Hepatocyte (in vitro differentiated cells): ENCODE measurements around the gene MT1M. TPM values are rescaled to one million over a fixed set of nuclear protein-coding genes. Genes with fewer than 3 reads are reported as not detected.
"Not testable (repeated sequence)": the region's sequence is repeated elsewhere in the genome, so short reads cannot be mapped to it uniquely, and the experiment has no call there.

Experiments
- DNase-seq: peaks from one replicate; pipeline ENCODE4 v3.0.0-alpha.2; 2016; ENCODE audit warnings: low spot score
- H2AFZ ChIP-seq: fragments of 200-600 bp; sonication (generic); 2 replicates; pipeline ENCODE4 v1.6.0; 2016; ENCODE audit warnings: antibody characterized with exemption, mild to moderate bottlenecking
- H3K27ac ChIP-seq: fragments of 200-600 bp; sonication (generic); 2 replicates; pipeline ENCODE4 v1.5.1; 2016; ENCODE audit warnings: mild to moderate bottlenecking
- H3K27me3 ChIP-seq: fragments of 200-600 bp; sonication (generic); 2 replicates; pipeline ENCODE4 v1.6.1; 2016
- H3K36me3 ChIP-seq: fragments of 200-600 bp; sonication (generic); replicated peaks from 2 replicates; pipeline ENCODE4 v1.5.1; 2016; ENCODE audit warnings: low read depth; ENCODE audit not compliant: insufficient read depth
- H3K4me1 ChIP-seq: fragments of 200-600 bp; sonication (generic); 2 replicates; pipeline ENCODE4 v1.5.1; 2016; ENCODE audit warnings: mild to moderate bottlenecking, moderate library complexity; ENCODE audit not compliant: insufficient read depth
- H3K4me2 ChIP-seq: fragments of 200-600 bp; sonication (generic); 2 replicates; pipeline ENCODE4 v1.6.0; 2016
- H3K4me3 ChIP-seq: fragments of 200-600 bp; sonication (generic); 2 replicates; pipeline ENCODE4 v1.5.1; 2016; ENCODE audit warnings: mild to moderate bottlenecking
- H3K79me2 ChIP-seq: fragments of 200-600 bp; sonication (generic); 2 replicates; pipeline ENCODE4 v1.6.0; 2017; ENCODE audit warnings: mild to moderate bottlenecking
- H3K9me2 ChIP-seq: fragments of 200-600 bp; sonication (generic); replicated peaks from 2 replicates; pipeline ENCODE4 v1.6.0; 2017; ENCODE audit warnings: mild to moderate bottlenecking; ENCODE audit not compliant: insufficient read depth
- H3K9me3 ChIP-seq: fragments of 200-600 bp; sonication (generic); 2 replicates; pipeline ENCODE4 v1.5.1; 2016; ENCODE audit warnings: low read depth, mild to moderate bottlenecking
- H4K20me1 ChIP-seq: fragments of 200-600 bp; sonication (generic); 2 replicates; pipeline ENCODE4 v1.6.0; 2016; ENCODE audit warnings: mild to moderate bottlenecking; ENCODE audit not compliant: insufficient read depth, poor library complexity, severe bottlenecking
- EZH2 ChIP-seq: fragments of 200-600 bp; sonication (generic); IDR thresholded peaks from 2 replicates; pipeline ENCODE4 v1.6.1; 2016; ENCODE audit warnings: antibody characterized with exemption, mild to moderate bottlenecking, borderline replicate concordance
- EZH2phosphoT487 ChIP-seq: fragments of 200-600 bp; sonication (generic); IDR thresholded peaks from one replicate; pipeline ENCODE4 v1.6.1; 2018; ENCODE audit warnings: antibody characterized with exemption, mild to moderate bottlenecking, low read depth, moderate library complexity; ENCODE audit not compliant: unreplicated experiment, severe bottlenecking
- WGBS: methylation state at CpG from one replicate; pipeline ENCODE4 v1.1.6; 2016; ENCODE audit warnings: low lambda C conversion rate; ENCODE audit errors: missing lambda C conversion rate; 5-methylcytosine and 5-hydroxymethylcytosine counted together
- polyA plus RNA-seq: library from polyadenylated mRNA; unstranded; fragments of >200 nt; fragmentation: Nextera tagmentation; extraction: Ambion mirVana; gene quantifications from 2 replicates; pipeline ENCODE4 v1.2.1, GENCODE V29; 2016
- total RNA-seq: library from RNA; depleted of rRNA; stranded (reverse); fragments of >200 nt; gene quantifications from 2 replicates; pipeline ENCODE4 v1.2.3, GENCODE V29; 2014
- TF ChIP-seq, protein P1 (sequence below): fragments of 200-600 bp; sonication (generic); IDR thresholded peaks from 2 replicates; pipeline ENCODE4 v1.5.1; 2016; ENCODE audit warnings: antibody characterized with exemption, mild to moderate bottlenecking; ENCODE audit not compliant: poor library complexity

Gene MT1M
- total RNA-seq (0.60 TPM in 1 of 2 replicates, not detected in the other), polyA plus RNA-seq (0.26 TPM in 1 of 2 replicates, not detected in the other)

DNA sequence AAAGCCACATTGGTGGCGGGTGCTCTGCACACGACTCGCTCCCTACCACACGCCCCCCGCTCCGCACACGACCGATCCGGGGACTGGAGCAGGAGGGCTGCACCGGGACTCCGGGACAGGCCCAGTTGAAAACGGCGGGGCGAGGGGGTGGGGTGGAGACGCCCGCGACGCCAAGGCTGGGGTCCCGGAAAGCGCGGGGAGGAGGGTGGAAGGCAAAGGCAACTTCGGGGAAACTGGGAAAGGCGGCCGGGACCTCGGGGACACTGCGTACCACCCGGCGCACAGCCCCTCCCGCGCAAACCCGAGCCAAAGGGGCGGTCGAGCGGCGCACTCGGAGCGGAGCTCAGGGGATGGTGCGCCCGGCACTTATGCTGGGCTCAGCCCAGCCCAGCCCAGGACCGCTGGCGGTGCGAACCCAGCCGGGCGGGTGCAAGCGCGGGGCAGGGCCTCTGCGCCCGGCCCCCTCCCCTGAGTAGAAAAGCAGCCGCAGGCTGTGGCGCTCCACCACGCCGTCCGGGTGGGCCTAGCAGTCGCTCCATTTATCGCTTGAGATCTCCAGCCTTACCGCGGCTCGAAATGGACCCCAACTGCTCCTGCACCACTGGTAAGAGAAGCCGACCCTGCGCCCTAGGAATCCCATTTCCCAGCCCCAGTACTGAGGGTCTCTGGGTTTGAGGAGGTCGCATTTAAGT lies at the start of gene MT1M:
TSS of gene MT1M (plus strand) at position 504 of the 692 bp plus-strand sequence. CDS start at position 577, 73 bp downstream.
- Histone ChIP-seq H3K9me3 (no peaks in the 10 kb centered on the region), H3K27me3 (peaks cover 84% of the 10 kb centered on the region), H3K9me2 (no peaks in the 10 kb centered on the region), H2AFZ (peak within 1 kb of the TSS; percentile 28), H3K79me2 (no peaks in the 10 kb centered on the region), H3K36me3 (no peaks in the 10 kb centered on the region), H3K4me1 (peaks cover 13% of the 10 kb centered on the region), H3K4me2 (peak within 1 kb of the TSS; percentile 89), H3K4me3 (peak within 1 kb of the TSS; percentile 39), H3K27ac (no peak within 1 kb of the TSS), H4K20me1 (no peaks in the 10 kb centered on the region)
- peak; percentile 26 for DNase-seq
- no peak for TF ChIP-seq EZH2phosphoT487
- TF ChIP-seq, protein P1, sequence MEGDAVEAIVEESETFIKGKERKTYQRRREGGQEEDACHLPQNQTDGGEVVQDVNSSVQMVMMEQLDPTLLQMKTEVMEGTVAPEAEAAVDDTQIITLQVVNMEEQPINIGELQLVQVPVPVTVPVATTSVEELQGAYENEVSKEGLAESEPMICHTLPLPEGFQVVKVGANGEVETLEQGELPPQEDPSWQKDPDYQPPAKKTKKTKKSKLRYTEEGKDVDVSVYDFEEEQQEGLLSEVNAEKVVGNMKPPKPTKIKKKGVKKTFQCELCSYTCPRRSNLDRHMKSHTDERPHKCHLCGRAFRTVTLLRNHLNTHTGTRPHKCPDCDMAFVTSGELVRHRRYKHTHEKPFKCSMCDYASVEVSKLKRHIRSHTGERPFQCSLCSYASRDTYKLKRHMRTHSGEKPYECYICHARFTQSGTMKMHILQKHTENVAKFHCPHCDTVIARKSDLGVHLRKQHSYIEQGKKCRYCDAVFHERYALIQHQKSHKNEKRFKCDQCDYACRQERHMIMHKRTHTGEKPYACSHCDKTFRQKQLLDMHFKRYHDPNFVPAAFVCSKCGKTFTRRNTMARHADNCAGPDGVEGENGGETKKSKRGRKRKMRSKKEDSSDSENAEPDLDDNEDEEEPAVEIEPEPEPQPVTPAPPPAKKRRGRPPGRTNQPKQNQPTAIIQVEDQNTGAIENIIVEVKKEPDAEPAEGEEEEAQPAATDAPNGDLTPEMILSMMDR, result no peak
- TF ChIP-seq EZH2, result no peak
- 2% methylated on average over 49 of the region's 61 CpGs for WGBS

DNA sequence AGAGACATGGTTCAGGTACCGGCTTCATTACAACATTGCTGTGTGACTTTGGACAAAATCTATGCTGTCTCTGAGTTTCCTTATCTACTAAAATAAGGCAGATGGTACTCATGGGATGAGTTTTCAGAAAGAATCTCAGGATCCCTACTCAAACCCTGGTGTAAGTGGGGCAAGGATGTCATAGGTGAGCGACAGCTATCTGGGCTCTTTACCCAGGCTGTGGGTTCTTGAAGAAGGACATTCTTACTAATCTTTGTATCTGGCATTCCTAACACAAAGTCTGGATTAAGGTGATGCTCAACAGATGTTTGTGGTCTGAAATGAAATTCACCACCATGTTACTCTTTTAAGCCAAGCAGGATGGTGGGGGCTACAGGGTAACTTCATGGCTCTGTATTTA lies 49.5 kb upstream of the MT1M start:
- H3K27me3 ChIP-seq, result peaks cover 19% of the 10 kb centered on the region
- not testable (repeated sequence) for H3K4me1 ChIP-seq, H3K4me3 ChIP-seq, H2AFZ ChIP-seq, H3K79me2 ChIP-seq, H4K20me1 ChIP-seq, H3K36me3 ChIP-seq, H3K9me3 ChIP-seq, H3K9me2 ChIP-seq, DNase-seq, H3K27ac ChIP-seq, H3K4me2 ChIP-seq
- 73% methylated on average over 2 of the region's 2 CpGs for WGBS

- Histone ChIP-seq H4K20me1 (no peaks in the 10 kb centered on the region), H3K4me3 (no peak overlapping the region), H3K9me2 (no peaks in the 10 kb centered on the region), H3K36me3 (no peaks in the 10 kb centered on the region), H3K27ac (no peak overlapping the region), H3K79me2 (no peaks in the 10 kb centered on the region), H2AFZ (no peak overlapping the region), H3K9me3 (no peaks in the 10 kb centered on the region), H3K4me1 (no peaks in the 10 kb centered on the region), H3K27me3 (peaks cover 25% of the 10 kb centered on the region), H3K4me2 (no peak overlapping the region)
- 39% methylated on average over 11 of the region's 11 CpGs for WGBS
- no peak for DNase-seq
- no peak for TF ChIP-seq EZH2phosphoT487
- TF ChIP-seq EZH2, result no peak
- TF ChIP-seq, protein P1, result no peak
These were observed 48.9 kb upstream of the MT1M start for GRCh38 chr16:56583351-56584168.

GRCh38 chr16:56584276-56584675 lies 48.2 kb upstream of the MT1M start:
- Histone ChIP-seq H3K9me2 (no peaks in the 10 kb centered on the region), H3K27me3 (peaks cover 32% of the 10 kb centered on the region), H3K36me3 (no peaks in the 10 kb centered on the region), H2AFZ (no peak overlapping the region), H4K20me1 (no peaks in the 10 kb centered on the region), H3K9me3 (no peaks in the 10 kb centered on the region), H3K4me3 (no peak overlapping the region), H3K4me2 (no peak overlapping the region), H3K27ac (no peak overlapping the region), H3K4me1 (no peaks in the 10 kb centered on the region), H3K79me2 (no peaks in the 10 kb centered on the region)
- no peak for TF ChIP-seq EZH2
- TF ChIP-seq, protein P1, result no peak
- TF ChIP-seq EZH2phosphoT487, result no peak
- no peak for DNase-seq
- 94% methylated on average over 11 of the region's 11 CpGs for WGBS
